Measurements from ENCODE around the gene IFNAR1. TPM values are rescaled to one million over a fixed set of nuclear protein-coding genes. Genes with fewer than 3 reads are reported as not detected.

The IFNAR1 gene
- total RNA-seq, 4 donors from 2014 or later, result 17.0 to 19.4 (median 19.0) TPM

DNA sequence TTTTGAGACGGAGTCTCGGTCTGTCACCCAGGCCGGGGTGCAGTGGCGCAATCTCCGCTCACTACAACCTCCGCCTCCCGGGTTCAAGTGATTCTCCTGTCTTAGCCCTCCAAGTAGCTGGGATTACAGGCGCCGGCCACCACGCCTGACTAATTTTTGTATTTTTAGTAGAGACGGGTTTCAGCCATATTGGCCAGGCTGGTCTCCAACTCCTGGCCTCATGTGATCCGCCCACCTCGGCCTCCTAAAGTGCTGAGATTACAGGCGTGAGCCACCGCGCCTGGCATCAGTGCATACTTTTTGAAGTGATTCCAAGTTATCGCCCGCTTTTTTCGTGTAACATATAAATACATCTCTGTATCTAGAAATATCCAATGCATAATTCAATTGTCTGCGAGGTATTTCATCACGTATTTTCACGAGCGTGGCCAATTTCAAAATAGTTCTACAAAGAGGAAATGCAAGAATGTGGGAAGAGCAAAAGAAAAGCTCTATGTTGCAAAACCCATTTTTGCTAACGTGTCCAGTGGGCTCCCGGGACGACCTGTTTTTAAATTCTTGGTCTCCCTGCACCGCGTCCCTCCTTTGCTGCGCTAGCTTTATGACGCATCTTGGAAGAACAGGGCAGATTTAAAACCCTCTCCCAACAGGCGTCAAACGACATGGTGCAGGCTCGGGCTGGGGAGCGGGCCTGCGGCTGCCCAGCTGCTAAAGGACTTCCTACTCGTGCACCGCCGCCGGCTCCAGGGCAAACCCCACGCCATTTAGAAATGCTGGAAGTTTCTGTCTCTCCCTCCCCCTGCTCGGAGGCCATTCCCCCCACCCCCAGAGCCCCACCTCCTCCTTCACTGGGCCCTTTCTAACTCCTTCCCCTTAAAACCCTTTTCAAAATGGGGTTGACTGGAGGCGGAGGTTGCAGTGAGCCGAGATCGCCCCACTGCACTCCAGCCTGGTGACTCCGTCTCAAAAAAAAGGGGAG lies 77.5 kb downstream of the IFNAR1 start:
- H3K4me3 ChIP-seq (ENCODE audit: low read depth, poor library complexity, severe bottlenecking), result peak overlapping the region; percentile 87
- peak; percentile 83 to 94 for DNase-seq (ENCODE audit: low spot score in 2 of 2)
- intact Hi-C loops (cut with DNase I; ENCODE audit: low total_unique reads), result no loop called here
- WGBS, 2 donors, result 18 to 26% methylated on average over 45 of the region's 45 CpGs
- TF ChIP-seq, protein P1, sequence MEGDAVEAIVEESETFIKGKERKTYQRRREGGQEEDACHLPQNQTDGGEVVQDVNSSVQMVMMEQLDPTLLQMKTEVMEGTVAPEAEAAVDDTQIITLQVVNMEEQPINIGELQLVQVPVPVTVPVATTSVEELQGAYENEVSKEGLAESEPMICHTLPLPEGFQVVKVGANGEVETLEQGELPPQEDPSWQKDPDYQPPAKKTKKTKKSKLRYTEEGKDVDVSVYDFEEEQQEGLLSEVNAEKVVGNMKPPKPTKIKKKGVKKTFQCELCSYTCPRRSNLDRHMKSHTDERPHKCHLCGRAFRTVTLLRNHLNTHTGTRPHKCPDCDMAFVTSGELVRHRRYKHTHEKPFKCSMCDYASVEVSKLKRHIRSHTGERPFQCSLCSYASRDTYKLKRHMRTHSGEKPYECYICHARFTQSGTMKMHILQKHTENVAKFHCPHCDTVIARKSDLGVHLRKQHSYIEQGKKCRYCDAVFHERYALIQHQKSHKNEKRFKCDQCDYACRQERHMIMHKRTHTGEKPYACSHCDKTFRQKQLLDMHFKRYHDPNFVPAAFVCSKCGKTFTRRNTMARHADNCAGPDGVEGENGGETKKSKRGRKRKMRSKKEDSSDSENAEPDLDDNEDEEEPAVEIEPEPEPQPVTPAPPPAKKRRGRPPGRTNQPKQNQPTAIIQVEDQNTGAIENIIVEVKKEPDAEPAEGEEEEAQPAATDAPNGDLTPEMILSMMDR (IDR thresholded peaks at IDR 0.05), result no peak
- no peak for TF ChIP-seq POLR2A (IDR thresholded peaks at IDR 0.05)

DNA sequence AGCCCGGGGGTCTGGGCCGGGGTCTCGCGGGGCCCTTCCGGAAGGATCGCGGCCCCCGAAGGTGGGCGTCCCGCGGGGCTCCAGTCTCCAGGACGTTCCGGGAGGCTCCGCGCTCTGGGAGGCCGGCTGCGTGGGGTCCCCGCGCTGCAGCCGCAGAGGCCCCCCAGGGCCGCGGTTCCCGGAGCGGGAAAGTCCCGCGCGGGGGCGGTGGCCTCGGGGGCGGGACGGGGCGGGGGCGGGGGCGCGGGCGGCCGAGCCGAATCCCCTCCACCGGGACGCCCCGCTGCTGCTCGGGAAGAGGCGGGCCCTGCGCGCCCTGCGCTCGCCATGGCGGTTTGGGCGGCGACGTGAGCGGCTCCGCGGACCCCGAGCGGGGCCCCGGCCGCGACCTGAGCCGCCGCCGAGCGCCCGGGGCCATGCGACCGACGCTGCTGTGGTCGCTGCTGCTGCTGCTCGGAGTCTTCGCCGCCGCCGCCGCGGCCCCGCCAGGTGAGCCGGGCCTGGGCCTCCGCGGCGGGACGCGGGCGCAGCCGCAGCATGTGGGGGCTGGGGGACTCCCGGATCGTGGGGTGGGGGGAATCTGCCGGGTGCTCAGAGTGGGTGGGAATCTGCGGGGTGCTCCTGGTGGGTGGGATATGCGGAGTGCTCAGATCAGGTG lies 78.5 kb downstream of the IFNAR1 start, which contains the start of gene IFNGR2:
TSS of gene IFNGR2 (plus strand) at position 286 of the 658 bp plus-strand sequence. CDS start at position 417, 131 bp downstream.
- peak within 1 kb of the TSS; percentile 87 for H3K4me3 ChIP-seq (ENCODE audit: low read depth, poor library complexity, severe bottlenecking)
- WGBS, 2 donors, result 1 to 7% methylated on average over 9 to 67 of the region's 89 CpGs
- intact Hi-C loops (cut with DNase I; ENCODE audit: low total_unique reads), result no loop called here
- no peak for TF ChIP-seq POLR2A (IDR thresholded peaks at IDR 0.05)
- TF ChIP-seq, protein P1 (IDR thresholded peaks at IDR 0.05), result no peak
- DNase-seq (ENCODE audit: low spot score in 2 of 2), result no peak

DNA sequence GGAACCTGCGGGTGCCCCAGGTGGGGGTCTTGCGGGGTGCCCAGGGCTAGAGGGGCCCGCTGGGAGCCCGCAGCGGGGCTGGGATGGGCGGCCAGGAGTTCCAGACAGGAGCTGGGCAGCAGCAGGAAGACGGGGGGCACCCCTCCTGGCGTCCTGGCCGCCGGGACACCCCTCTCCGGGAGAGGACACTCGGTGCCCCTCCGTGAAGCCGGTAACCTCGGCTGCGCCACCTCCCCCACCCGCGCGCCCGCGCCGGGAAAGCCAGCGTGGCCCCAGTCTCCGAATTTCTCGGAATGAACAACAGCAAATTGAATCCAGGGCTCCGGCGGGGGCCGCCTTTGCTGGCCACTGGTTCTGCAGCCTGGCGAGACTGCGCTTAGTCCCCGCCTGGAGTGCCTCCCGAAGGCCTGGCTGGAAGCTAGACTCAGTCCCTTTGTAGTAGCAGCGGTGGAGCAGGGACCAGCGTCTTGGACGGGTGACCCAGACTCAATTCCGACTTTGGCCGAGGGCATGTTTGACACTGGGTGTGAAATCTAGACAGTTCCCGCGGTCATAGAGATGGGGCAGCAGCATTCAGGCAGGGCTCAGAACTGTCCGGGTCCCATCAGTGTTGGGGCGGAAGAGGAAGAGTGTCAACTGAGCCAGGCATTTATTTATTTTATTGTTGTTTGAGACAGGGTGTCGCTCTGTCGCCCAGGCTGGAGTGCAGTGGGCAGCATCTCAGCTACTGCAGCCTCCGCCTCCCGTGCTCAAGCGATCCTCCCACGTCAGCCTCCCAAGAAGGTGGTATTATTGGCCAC lies 79.2 kb downstream of the IFNAR1 start:
- no peak for TF ChIP-seq POLR2A (IDR thresholded peaks at IDR 0.05)
- TF ChIP-seq, protein P1 (IDR thresholded peaks at IDR 0.05), result no peak
- intact Hi-C loops (cut with DNase I; ENCODE audit: low total_unique reads), result no loop called here
- DNase-seq (ENCODE audit: low spot score in 2 of 2), result peak; percentile 50 to 91
- WGBS, 2 donors, result 1 to 3% methylated on average over 15 to 35 of the region's 47 CpGs
- H3K4me3 ChIP-seq (ENCODE audit: low read depth, poor library complexity, severe bottlenecking), result peak overlapping the region; percentile 87

DNA sequence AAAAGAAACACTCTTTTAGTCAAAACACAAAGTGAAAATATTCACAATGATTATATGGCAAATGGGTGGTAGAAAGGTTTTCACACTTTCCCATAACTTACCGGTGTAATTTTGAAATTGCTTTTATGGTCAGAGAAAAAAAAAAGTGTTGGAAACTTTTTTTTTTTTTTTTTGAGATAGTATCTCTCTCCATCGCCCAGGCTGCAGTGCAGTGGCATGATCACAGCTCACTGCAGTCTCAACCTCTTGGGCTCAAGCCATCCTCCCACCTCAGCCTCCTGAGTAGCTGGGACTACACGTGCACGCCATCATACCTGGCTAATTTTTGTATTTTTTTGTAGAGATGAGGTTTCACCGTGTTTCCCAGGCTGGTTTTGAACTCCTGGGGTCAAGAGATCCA lies 81.7 kb downstream of the IFNAR1 start:
- no peak overlapping the region for H3K4me3 ChIP-seq (ENCODE audit: low read depth, poor library complexity, severe bottlenecking)
- intact Hi-C loops (cut with DNase I; ENCODE audit: low total_unique reads), result no loop called here
- DNase-seq (ENCODE audit: low spot score in 2 of 2), result no peak
- TF ChIP-seq, protein P1 (IDR thresholded peaks at IDR 0.05), result no peak
- no peak for TF ChIP-seq POLR2A (IDR thresholded peaks at IDR 0.05)
- WGBS, 2 donors, result 44 to 46% methylated on average over 5 of the region's 5 CpGs

Other genes starting within 250 kb of the IFNAR1 start
- gene IFNAR2, start 95.0 kb upstream of the IFNAR1 start, total RNA-seq, result 10 to 100 TPM in 1 of 4 donors, 1 to 10 TPM in 3; 2.7 to 14.2 (median 2.9) TPM
- 10 to 100 TPM; 27.6 to 33.3 (median 30.2) TPM for gene IL10RB, start 58.6 kb upstream of the IFNAR1 start, total RNA-seq
- gene IFNGR2, start 78.4 kb downstream of the IFNAR1 start, total RNA-seq, result 10 to 100 TPM; 46.7 to 74.1 (median 60.9) TPM
- 10 to 100 TPM; 36.4 to 48.7 (median 38.2) TPM for gene TMEM50B, start 155.0 kb downstream of the IFNAR1 start, total RNA-seq
- 1 to 10 TPM in 1 of 4 donors, under 1 TPM in 3; 0.08 to 2.3 (median 0.40) TPM for gene DNAJC28, start 166.7 kb downstream of the IFNAR1 start, total RNA-seq
- gene GART, start 217.1 kb downstream of the IFNAR1 start, total RNA-seq, result 10 to 100 TPM; 44.8 to 62.4 (median 57.3) TPM
- gene SON, start 218.1 kb downstream of the IFNAR1 start, total RNA-seq, result 100 to 1,000 TPM; 199 to 314 (median 256) TPM